ENCODE measurements around the gene TRIP12.
"Not testable (repeated sequence)": the region's sequence is repeated elsewhere in the genome, so short reads cannot be mapped to it uniquely, and the experiment has no call there.

Gene TRIP12

DNA sequence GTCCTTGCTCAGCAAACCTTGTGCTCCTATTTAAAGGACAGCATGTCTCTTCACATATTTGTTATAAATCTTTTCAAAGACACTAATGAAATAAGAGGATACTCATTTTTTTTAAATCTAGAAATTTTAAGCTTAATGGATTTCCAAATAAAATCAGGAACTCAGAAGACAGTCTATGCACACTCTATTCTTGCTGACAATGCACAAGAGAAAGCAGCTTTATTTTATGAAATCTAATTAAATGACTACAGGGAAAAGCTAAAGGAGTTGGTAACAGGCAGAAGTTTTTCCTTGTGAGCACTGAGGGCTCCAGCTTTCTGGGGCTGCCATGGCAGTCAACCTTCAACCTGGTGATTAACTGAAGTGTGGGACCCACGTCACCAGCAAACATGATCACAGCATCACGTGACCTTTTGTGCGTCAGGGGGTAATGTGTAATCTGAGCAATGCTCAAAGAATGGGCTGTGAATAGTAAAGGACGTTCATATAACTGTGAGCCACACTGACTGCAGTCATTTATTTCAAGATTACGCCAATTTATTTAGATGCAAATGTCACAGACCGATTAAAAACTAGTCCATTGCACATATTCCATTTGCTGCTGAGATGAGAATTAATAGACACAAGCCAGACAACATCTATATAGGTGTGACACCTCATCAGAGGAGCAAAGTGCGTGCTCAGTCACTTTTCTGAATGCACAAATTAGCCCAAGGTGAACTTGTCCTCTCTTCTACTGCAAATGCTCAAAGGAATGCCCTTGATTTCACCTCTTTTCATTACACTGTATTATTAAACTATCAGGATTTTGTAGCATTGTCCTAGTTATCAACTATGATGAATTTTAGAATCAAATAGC is 195.9 kb downstream of the TRIP12 start:
- H2AFZ ChIP-seq (ENCODE audit: low read depth, low read length, severe bottlenecking) = no peak overlapping the region
- H3F3A ChIP-seq (ENCODE audit: insufficient read depth) = no peaks in the 10 kb centered on the region
- no peaks in the 10 kb centered on the region for H3K79me2 ChIP-seq (ENCODE audit: insufficient read depth, low read length)
- no peaks in the 10 kb centered on the region for H3K9me2 ChIP-seq (replicated peaks; ENCODE audit: insufficient read depth, low read length)
- H3K9ac ChIP-seq (ENCODE audit: low read length) = no peak overlapping the region
- H3K27ac ChIP-seq (ENCODE audit: low read depth, low read length) = no peak overlapping the region
- H3K27me3 ChIP-seq (ENCODE audit: low read length) = no peaks in the 10 kb centered on the region
- no peaks in the 10 kb centered on the region for H3K36me3 ChIP-seq (ENCODE audit: low read length)
- H3K9me3 ChIP-seq (ENCODE audit: insufficient read depth, low read length) = no peaks in the 10 kb centered on the region
- no peak for TF ChIP-seq CTCF (IDR thresholded peaks at IDR 0.05; ENCODE audit: insufficient read depth, low read length, poor library complexity, severe bottlenecking)
- no peak for TF ChIP-seq EZH2phosphoT487 (conservative IDR thresholded peaks at IDR 0.05; ENCODE audit: low read length)
- no peaks in the 10 kb centered on the region for H4K20me1 ChIP-seq (ENCODE audit: low read depth, low read length)
- no peak overlapping the region for H3K4me3 ChIP-seq (ENCODE audit: insufficient read depth, low read length, poor library complexity, severe bottlenecking)
- no peak overlapping the region for H3K4me2 ChIP-seq (ENCODE audit: low read depth, low read length, poor library complexity, severe bottlenecking)

- not testable (repeated sequence) for H3K36me3 ChIP-seq (ENCODE audit: low read length)
These were observed 198.6 kb downstream of the TRIP12 start for GRCh38 chr2:229723192-229723591.

GRCh38 chr2:229719926-229720647 is 201.7 kb downstream of the TRIP12 start:
- no peak overlapping the region for H3K27ac ChIP-seq (ENCODE audit: low read depth, low read length)
- H3K4me2 ChIP-seq (ENCODE audit: low read depth, low read length, poor library complexity, severe bottlenecking) = no peak overlapping the region
- no peaks in the 10 kb centered on the region for H4K20me1 ChIP-seq (ENCODE audit: low read depth, low read length)
- no peaks in the 10 kb centered on the region for H3F3A ChIP-seq (ENCODE audit: insufficient read depth)
- no peaks in the 10 kb centered on the region for H3K79me2 ChIP-seq (ENCODE audit: insufficient read depth, low read length)
- no peak for TF ChIP-seq CTCF (IDR thresholded peaks at IDR 0.05; ENCODE audit: insufficient read depth, low read length, poor library complexity, severe bottlenecking)
- H3K9me2 ChIP-seq (replicated peaks; ENCODE audit: insufficient read depth, low read length) = no peaks in the 10 kb centered on the region
- H3K4me3 ChIP-seq (ENCODE audit: insufficient read depth, low read length, poor library complexity, severe bottlenecking) = no peak overlapping the region
- H3K9me3 ChIP-seq (ENCODE audit: insufficient read depth, low read length) = no peaks in the 10 kb centered on the region
- no peak overlapping the region for H2AFZ ChIP-seq (ENCODE audit: low read depth, low read length, severe bottlenecking)
- no peaks in the 10 kb centered on the region for H3K36me3 ChIP-seq (ENCODE audit: low read length)
- no peaks in the 10 kb centered on the region for H3K27me3 ChIP-seq (ENCODE audit: low read length)
- no peak overlapping the region for H3K9ac ChIP-seq (ENCODE audit: low read length)

More at GRCh38 chr2:229723192-229723591, 198.6 kb downstream of the TRIP12 start:
- not testable (repeated sequence) for H3F3A ChIP-seq (ENCODE audit: insufficient read depth); H3K4me2 ChIP-seq (ENCODE audit: low read depth, low read length, poor library complexity, severe bottlenecking); H3K9me3 ChIP-seq (ENCODE audit: insufficient read depth, low read length); H3K27ac ChIP-seq (ENCODE audit: low read depth, low read length); H3K27me3 ChIP-seq (ENCODE audit: low read length); H3K9ac ChIP-seq (ENCODE audit: low read length); H3K79me2 ChIP-seq (ENCODE audit: insufficient read depth, low read length); H3K9me2 ChIP-seq (replicated peaks; ENCODE audit: insufficient read depth, low read length); H3K4me3 ChIP-seq (ENCODE audit: insufficient read depth, low read length, poor library complexity, severe bottlenecking); H4K20me1 ChIP-seq (ENCODE audit: low read depth, low read length); H2AFZ ChIP-seq (ENCODE audit: low read depth, low read length, severe bottlenecking)

- Histone ChIP-seq H3K9ac (ENCODE audit: low read length) (no peak overlapping the region), H3K4me3 (ENCODE audit: insufficient read depth, low read length, poor library complexity, severe bottlenecking) (no peak overlapping the region), H4K20me1 (ENCODE audit: low read depth, low read length) (no peaks in the 10 kb centered on the region)
These were observed 203.8 kb downstream of the TRIP12 start for GRCh38 chr2:229718057-229718456.

More at GRCh38 chr2:229718057-229718456, 203.8 kb downstream of the TRIP12 start:
- no peak overlapping the region for H2AFZ ChIP-seq (ENCODE audit: low read depth, low read length, severe bottlenecking)
- no peaks in the 10 kb centered on the region for H3K36me3 ChIP-seq (ENCODE audit: low read length)
- no peaks in the 10 kb centered on the region for H3K9me2 ChIP-seq (replicated peaks; ENCODE audit: insufficient read depth, low read length)
- TF ChIP-seq EZH2phosphoT487 (conservative IDR thresholded peaks at IDR 0.05; ENCODE audit: low read length) (no peak), CTCF (IDR thresholded peaks at IDR 0.05; ENCODE audit: insufficient read depth, low read length, poor library complexity, severe bottlenecking) (no peak)
- H3K4me2 ChIP-seq (ENCODE audit: low read depth, low read length, poor library complexity, severe bottlenecking) = no peak overlapping the region
- no peaks in the 10 kb centered on the region for H3K79me2 ChIP-seq (ENCODE audit: insufficient read depth, low read length)
- no peaks in the 10 kb centered on the region for H3K27me3 ChIP-seq (ENCODE audit: low read length)
- no peaks in the 10 kb centered on the region for H3F3A ChIP-seq (ENCODE audit: insufficient read depth)
- H3K9me3 ChIP-seq (ENCODE audit: insufficient read depth, low read length) = no peaks in the 10 kb centered on the region
- no peak overlapping the region for H3K27ac ChIP-seq (ENCODE audit: low read depth, low read length)
